NAMALWA (cell line): ENCODE results near the gene DUS4L.

Experiments used
- DNase-seq: peaks from one replicate; pipeline ENCODE4 v3.0.0-alpha.2; 2015; ENCODE audit warnings: low spot score

The DUS4L gene

DNA sequence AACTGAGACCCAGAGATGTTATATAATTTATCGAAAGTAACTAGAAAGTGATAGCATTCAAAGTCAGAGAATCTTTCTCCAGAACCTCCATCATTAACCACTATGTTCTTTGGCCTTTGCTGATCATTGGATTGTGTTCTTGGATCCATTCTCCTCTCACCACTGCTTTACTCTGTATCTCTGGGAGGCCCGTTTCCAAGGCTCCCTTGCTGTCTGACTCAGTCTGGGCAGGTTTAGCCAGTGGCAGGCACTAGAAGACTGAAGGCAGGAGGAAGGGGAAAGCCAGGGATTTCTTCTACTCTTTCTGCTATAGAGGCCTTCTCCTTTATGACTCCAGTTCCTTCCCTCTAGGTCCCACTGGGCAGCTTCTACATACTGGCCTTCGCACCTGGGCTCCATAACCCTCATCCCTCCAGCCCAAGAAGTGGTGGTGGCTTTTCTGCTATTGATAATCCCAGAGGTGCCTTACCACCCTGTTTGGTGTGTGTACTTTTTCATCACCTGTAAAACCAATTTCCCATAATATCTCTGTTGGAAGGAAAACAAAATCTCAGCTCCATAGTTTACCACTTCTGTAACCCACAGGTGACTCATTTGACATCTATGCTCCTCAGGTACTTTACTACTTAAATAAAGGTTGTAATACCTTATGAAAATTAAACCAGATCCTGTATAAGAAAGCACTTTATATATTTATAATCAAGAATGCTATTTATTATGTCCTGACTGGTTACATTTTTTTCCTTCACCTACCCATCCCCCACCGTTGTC is 52.3 kb downstream of the DUS4L start:
- DNase-seq = no peak

DNA sequence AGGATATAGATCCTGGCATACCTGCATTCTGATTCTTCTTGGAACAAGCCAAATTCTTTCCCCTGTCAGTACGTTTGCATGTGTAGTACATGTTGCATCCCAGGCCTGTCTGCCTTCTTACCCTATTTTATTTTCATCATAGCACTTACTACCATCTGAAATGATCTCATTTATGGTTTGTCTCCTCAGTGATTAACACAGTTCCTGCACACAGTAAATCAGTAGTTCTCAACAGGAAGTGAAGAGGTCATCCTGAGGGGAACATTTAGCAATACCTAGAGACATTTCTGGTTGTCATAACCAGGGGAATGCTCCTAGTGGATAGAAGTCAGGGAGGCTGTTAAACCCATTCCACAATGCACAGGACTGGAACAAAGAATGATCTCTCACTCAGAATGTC is 58.7 kb downstream of the DUS4L start:
- no peak for DNase-seq

DNA sequence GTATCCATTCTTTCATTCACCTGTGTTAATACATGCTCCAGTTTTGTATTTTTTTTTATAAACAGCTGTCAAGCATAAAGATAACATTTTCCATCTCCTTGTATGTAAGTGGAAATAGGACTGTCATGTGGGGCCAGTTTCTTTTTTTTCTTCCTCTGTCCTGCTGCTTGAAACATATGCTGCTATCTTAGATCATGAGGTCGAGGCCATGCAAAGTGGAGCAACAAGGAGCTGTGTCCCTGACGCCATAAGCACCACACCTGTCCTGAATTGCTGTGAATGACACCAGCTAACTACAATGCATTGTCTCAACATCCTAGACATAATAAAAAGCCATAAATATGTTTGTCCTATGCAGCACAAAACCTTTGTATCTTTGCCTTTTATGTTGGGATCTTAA is 59.1 kb downstream of the DUS4L start:
- no peak for DNase-seq

DNA sequence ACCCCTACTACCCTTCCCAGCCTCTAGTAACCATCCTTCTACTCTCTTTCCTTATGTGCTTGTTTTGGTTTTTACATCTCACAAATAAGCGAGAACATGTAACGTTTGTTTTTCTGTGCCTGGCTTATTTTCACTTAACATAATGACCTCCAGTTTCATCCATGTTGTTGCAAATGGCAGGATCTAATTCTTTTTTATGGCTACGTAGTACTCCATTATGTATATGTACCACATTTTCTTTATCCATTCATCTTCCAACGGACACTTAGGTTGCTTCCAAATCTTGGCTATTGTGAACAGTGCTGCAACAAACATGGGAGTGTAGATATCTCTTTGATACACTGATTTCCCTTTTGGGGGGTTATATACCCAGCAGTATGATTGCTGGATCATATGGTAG is 63.2 kb downstream of the DUS4L start:
- DNase-seq = no peak
